HepG2 (cell line): ENCODE results near the gene SMTNL2. TPM values are rescaled to one million over a fixed set of nuclear protein-coding genes. Genes with fewer than 3 reads are reported as not detected.

ENCODE experiments used
- ELF3 ChIP-seq: IDR thresholded peaks from 2 replicates; pipeline ENCODE4 v1.6.1; 2016; ENCODE audit warnings: missing genetic modification reagents, missing compliant biosample characterization
- ESRRA ChIP-seq: sonication (generic); formaldehyde crosslinking; IDR thresholded peaks from 2 replicates; pipeline ENCODE4 v1.5.1; 2020; ENCODE audit warnings: mild to moderate bottlenecking, low read depth, missing genetic modification reagents
- GATAD2A ChIP-seq: IDR thresholded peaks from 2 replicates; pipeline ENCODE4 v1.6.1; 2016
- GFI1 ChIP-seq: sonication (generic); formaldehyde crosslinking; IDR thresholded peaks from 2 replicates; pipeline ENCODE4 v1.5.0; 2020; ENCODE audit warnings: missing genetic modification reagents, mild to moderate bottlenecking, borderline replicate concordance
- HMGXB4 ChIP-seq, 2 experiments: sonication (generic) in 1 of 2; formaldehyde crosslinking in 1 of 2; IDR thresholded peaks; 2 replicates each; pipeline versions ENCODE4 v1.4.0 to v1.6.1; 2018 to 2020; ENCODE audit warnings: missing genetic modification reagents in 2 of 2, borderline replicate concordance in 1 of 2, low read depth in 1 of 2, mild to moderate bottlenecking in 1 of 2, missing biosample characterization in 1 of 2
- IRF2 ChIP-seq: IDR thresholded peaks from 2 replicates; pipeline ENCODE4 v1.6.1; 2018; ENCODE audit warnings: missing genetic modification reagents, missing compliant biosample characterization
- JUNB ChIP-seq: sonication (generic); formaldehyde crosslinking; IDR thresholded peaks from 2 replicates; pipeline ENCODE4 v1.8.0; 2022; ENCODE audit warnings: missing genetic modification reagents, mild to moderate bottlenecking, borderline replicate concordance
- KDM2A ChIP-seq: sonication (generic); formaldehyde crosslinking; IDR thresholded peaks from 2 replicates; pipeline ENCODE4 v1.4.0; 2020; ENCODE audit warnings: low read depth, missing genetic modification reagents, borderline replicate concordance
- NFKB2 ChIP-seq: sonication (generic); formaldehyde crosslinking; IDR thresholded peaks from 2 replicates; pipeline ENCODE4 v1.4.0; 2020; ENCODE audit warnings: missing genetic modification reagents, borderline replicate concordance
- PHF21A ChIP-seq: sonication (generic); formaldehyde crosslinking; IDR thresholded peaks from 2 replicates; pipeline ENCODE4 v1.5.0; 2020; ENCODE audit warnings: mild to moderate bottlenecking, missing genetic modification reagents
- RAD21 ChIP-seq: fragments of 450-650 bp; formaldehyde crosslinking; IDR thresholded peaks from 2 replicates; pipeline ENCODE4 v1.5.0; 2020; ENCODE audit warnings: mild to moderate bottlenecking
- SALL1 ChIP-seq: sonication (generic); formaldehyde crosslinking; IDR thresholded peaks from 2 replicates; pipeline ENCODE4 v1.8.0; 2022; ENCODE audit warnings: mild to moderate bottlenecking, missing genetic modification reagents
- SP5 ChIP-seq: IDR thresholded peaks from 2 replicates; pipeline ENCODE4 v1.6.1; 2016; ENCODE audit warnings: low read depth, borderline replicate concordance
- TEAD3 ChIP-seq: optimal IDR thresholded peaks from 2 replicates; pipeline ENCODE3; 2016; ENCODE audit warnings: borderline replicate concordance
- TFE3 ChIP-seq: IDR thresholded peaks from 2 replicates; pipeline ENCODE4 v1.6.1; 2016
- ZEB1 ChIP-seq: IDR thresholded peaks from 2 replicates; pipeline ENCODE4 v1.6.1; 2012; ENCODE audit warnings: mild to moderate bottlenecking, low read depth, inconsistent platforms; ENCODE audit not compliant: insufficient replicate concordance
- ZNF572 ChIP-seq: sonication (generic); formaldehyde crosslinking; IDR thresholded peaks from 2 replicates; pipeline ENCODE4 v1.5.1; 2020; ENCODE audit warnings: mild to moderate bottlenecking, missing genetic modification reagents
- ZNF574 ChIP-seq: sonication (generic); formaldehyde crosslinking; IDR thresholded peaks from 2 replicates; pipeline ENCODE4 v1.4.0; 2020; ENCODE audit warnings: missing genetic modification reagents
- polyA plus RNA-seq, 8 experiments: library from polyadenylated mRNA; depleted of rRNA in 3 of 8; stranded (reverse) in 7 of 8; unstranded in 1 of 8; fragments of >200 nt; fragmentation: Illumina TruSeq in 4 of 8; extraction: Trizol in 4 of 8; gene quantifications; 2 replicates each; pipeline versions ENCODE4 v1.2.1 to v1.2.3, GENCODE V29; 2011 to 2016; ENCODE audit warnings: low read depth in 4 of 8, missing spikeins in 1 of 8, mixed read lengths in 1 of 8; ENCODE audit not compliant: insufficient read depth in 1 of 8
- total RNA-seq, 5 experiments: library from RNA; depleted of rRNA; stranded (reverse); fragments of >200 nt; fragmentation: Illumina TruSeq; extraction: Trizol; gene quantifications; 2 replicates each; pipeline ENCODE4 v1.2.3, GENCODE V29; 2016; ENCODE audit warnings: low read depth in 1 of 5

SMTNL2 gene
- total and polyA plus RNA-seq, 2 of the 13 experiments (the other 11 are each of a cell fraction or from before 2014, with no cell fraction given): 0.41 to 5.1 TPM

- TF ChIP-seq GATAD2A (CRISPR knock-in tag) (peak; percentile 39; the same call in 1 of the 2 replicates), ZEB1 (peak; percentile 25), TEAD3 (peak; percentile 32), JUNB (CRISPR knock-in tag) (no peak), RAD21 (peak; percentile 79), IRF2 (CRISPR knock-in tag) (0 out of 2 replicates have a peak, but pooled peaks have one; percentile 16), GFI1 (CRISPR knock-in tag) (no peak), KDM2A (CRISPR knock-in tag) (peak; percentile 52; the same call in 1 of the 2 replicates), SP5 (CRISPR knock-in tag) (no peak), NFKB2 (CRISPR knock-in tag) (no peak), SALL1 (CRISPR knock-in tag) (0 out of 2 replicates have a peak, but pooled peaks have one; percentile 14), ELF3 (CRISPR knock-in tag) (0 out of 2 replicates have a peak, but pooled peaks have one; percentile 12), ESRRA (CRISPR knock-in tag) (0 out of 2 replicates have a peak, but pooled peaks have one; percentile 30), ZNF574 (CRISPR knock-in tag) (0 out of 2 replicates have a peak, but pooled peaks have one; percentile 1), ZNF572 (CRISPR knock-in tag) (no peak), PHF21A (CRISPR knock-in tag) (0 out of 2 replicates have a peak, but pooled peaks have one; percentile 26), TFE3 (CRISPR knock-in tag) (no peak), HMGXB4 (CRISPR knock-in tag; IDR thresholded peaks at IDR 0.05; ENCODE audit: borderline replicate concordance in 1 of 2, low read depth in 1 of 2) (peak in 1 of 2 experiments; percentile 48; a peak in 1 of 4 replicates)
- TF ChIP-seq, all 625 proteins: peak for 24
Observed at GRCh38 chr17:4566785-4567184, 17.5 kb upstream of the SMTNL2 start (continued).
